ENCODE results near the gene RBMS1. TPM values are rescaled to one million over a fixed set of nuclear protein-coding genes. Genes with fewer than 3 reads are reported as not detected.

Gene RBMS1
- total RNA-seq, 1 experiment from 2014 or later: 77.5 TPM

DNA sequence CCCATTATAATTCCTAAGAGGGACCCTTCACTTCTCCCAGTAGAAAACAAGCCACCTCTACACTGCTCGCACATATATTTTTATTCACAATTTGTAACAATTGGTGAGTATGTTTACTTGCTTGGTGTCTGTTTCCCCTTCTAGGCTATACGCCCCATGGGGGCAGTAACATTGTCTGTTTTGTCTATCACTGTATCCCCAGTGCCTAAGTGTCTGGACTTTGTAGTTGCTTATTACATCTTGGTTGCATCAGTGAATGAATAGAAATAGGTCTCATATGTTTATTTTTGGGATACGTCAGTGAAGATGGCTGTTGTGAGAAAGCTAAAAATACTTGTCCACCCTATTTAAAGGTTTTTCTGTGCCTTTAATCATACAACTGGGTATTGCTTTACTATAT lies 206.1 kb downstream of the RBMS1 start:
- Histone ChIP-seq H3K9me3 (ENCODE audit: control insufficient read depth, low read depth, low read length) (no peaks in the 10 kb centered on the region), H2BK20ac (ENCODE audit: low read depth, low read length, poor library complexity, severe bottlenecking) (no peak overlapping the region), H3K4me2 (ENCODE audit: insufficient read depth, insufficient read length, low read length) (no peak overlapping the region), H4K91ac (ENCODE audit: insufficient read length, low read depth, low read length) (no peak overlapping the region), H4K8ac (replicated peaks; ENCODE audit: insufficient read length, low read depth, low read length) (no peak overlapping the region), H2BK15ac (ENCODE audit: low read depth, low read length) (no peak overlapping the region), H4K20me1 (ENCODE audit: control insufficient read depth, insufficient read depth, insufficient read length) (no peaks in the 10 kb centered on the region), H3K14ac (ENCODE audit: insufficient read depth, low read length) (no peak overlapping the region), H3K4ac (ENCODE audit: low read depth, low read length) (no peak overlapping the region), H4K5ac (ENCODE audit: insufficient read length, low read depth, low read length) (no peak overlapping the region), H3K27me3 (ENCODE audit: insufficient read depth, low read length) (no peaks in the 10 kb centered on the region), H2BK120ac (ENCODE audit: low read depth, low read length, poor library complexity, severe bottlenecking) (no peak overlapping the region), H3K9ac (ENCODE audit: extremely low read depth, insufficient read length, low read length) (no peak overlapping the region), H2BK12ac (ENCODE audit: insufficient read length, low read depth, low read length) (no peak overlapping the region), H3K23ac (ENCODE audit: insufficient read length, low read depth, low read length) (no peak overlapping the region), H2AFZ (ENCODE audit: low read length) (no peak overlapping the region), H3K79me1 (ENCODE audit: insufficient read depth, low read depth, low read length, poor library complexity, severe bottlenecking) (no peaks in the 10 kb centered on the region), H2BK5ac (ENCODE audit: insufficient read length, low read length) (no peak overlapping the region), H2AK5ac (ENCODE audit: insufficient read length, low read length) (no peak overlapping the region), H3K79me2 (ENCODE audit: insufficient read depth, low read length) (no peaks in the 10 kb centered on the region), H3K23me2 (ENCODE audit: insufficient read length, low read depth, low read length, poor library complexity, severe bottlenecking) (no peaks in the 10 kb centered on the region), H3T11ph (ENCODE audit: low read length) (no peak overlapping the region), H3K56ac (ENCODE audit: insufficient read length, low read depth, low read length) (no peak overlapping the region), H3K18ac (ENCODE audit: insufficient read length, low read depth, low read length) (no peak overlapping the region), H3K4me1 (ENCODE audit: insufficient read depth, low read length) (no peaks in the 10 kb centered on the region), H3K27ac (ENCODE audit: insufficient read length, low read depth, low read length) (no peak overlapping the region)
- TF ChIP-seq, protein P1, sequence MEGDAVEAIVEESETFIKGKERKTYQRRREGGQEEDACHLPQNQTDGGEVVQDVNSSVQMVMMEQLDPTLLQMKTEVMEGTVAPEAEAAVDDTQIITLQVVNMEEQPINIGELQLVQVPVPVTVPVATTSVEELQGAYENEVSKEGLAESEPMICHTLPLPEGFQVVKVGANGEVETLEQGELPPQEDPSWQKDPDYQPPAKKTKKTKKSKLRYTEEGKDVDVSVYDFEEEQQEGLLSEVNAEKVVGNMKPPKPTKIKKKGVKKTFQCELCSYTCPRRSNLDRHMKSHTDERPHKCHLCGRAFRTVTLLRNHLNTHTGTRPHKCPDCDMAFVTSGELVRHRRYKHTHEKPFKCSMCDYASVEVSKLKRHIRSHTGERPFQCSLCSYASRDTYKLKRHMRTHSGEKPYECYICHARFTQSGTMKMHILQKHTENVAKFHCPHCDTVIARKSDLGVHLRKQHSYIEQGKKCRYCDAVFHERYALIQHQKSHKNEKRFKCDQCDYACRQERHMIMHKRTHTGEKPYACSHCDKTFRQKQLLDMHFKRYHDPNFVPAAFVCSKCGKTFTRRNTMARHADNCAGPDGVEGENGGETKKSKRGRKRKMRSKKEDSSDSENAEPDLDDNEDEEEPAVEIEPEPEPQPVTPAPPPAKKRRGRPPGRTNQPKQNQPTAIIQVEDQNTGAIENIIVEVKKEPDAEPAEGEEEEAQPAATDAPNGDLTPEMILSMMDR (conservative IDR thresholded peaks at IDR 0.05): no peak
- no peak for DNase-seq
- Mint-ChIP-seq H3K36me3 (ENCODE audit: insufficient read depth in 1 of 3, low read depth in 3 of 3) (peaks cover 2 to 26% (median 26%) of the 10 kb centered on the region in 3 experiments; a peak in 5 of 7 replicates), H3K27ac (no peak overlapping the region), H3K4me1 (peaks cover 3 to 5% of the 10 kb centered on the region in 2 experiments; a peak in 2 of 4 replicates), H3K4me3 (no peak overlapping the region), H3K9me3 (no peaks in the 10 kb centered on the region), H3K27me3 (ENCODE audit: low read depth) (no peaks in the 10 kb centered on the region)
- WGBS (ENCODE audit: extremely low coverage, insufficient read length, low lambda C conversion rate): no CpG with 5 or more reads among the region's 3 CpGs

Measured in H9 (cell line).